GM19351 (cell line): ENCODE data around the gene UBE4A.

Experiments
- ATAC-seq: cut with Tn5 transposase; IDR thresholded peaks from one replicate; pipeline ENCODE4 v1.9.1; 2021; ENCODE audit warnings: mild to moderate bottlenecking, moderate library complexity; ENCODE audit not compliant: unreplicated experiment

The UBE4A gene, protein sequence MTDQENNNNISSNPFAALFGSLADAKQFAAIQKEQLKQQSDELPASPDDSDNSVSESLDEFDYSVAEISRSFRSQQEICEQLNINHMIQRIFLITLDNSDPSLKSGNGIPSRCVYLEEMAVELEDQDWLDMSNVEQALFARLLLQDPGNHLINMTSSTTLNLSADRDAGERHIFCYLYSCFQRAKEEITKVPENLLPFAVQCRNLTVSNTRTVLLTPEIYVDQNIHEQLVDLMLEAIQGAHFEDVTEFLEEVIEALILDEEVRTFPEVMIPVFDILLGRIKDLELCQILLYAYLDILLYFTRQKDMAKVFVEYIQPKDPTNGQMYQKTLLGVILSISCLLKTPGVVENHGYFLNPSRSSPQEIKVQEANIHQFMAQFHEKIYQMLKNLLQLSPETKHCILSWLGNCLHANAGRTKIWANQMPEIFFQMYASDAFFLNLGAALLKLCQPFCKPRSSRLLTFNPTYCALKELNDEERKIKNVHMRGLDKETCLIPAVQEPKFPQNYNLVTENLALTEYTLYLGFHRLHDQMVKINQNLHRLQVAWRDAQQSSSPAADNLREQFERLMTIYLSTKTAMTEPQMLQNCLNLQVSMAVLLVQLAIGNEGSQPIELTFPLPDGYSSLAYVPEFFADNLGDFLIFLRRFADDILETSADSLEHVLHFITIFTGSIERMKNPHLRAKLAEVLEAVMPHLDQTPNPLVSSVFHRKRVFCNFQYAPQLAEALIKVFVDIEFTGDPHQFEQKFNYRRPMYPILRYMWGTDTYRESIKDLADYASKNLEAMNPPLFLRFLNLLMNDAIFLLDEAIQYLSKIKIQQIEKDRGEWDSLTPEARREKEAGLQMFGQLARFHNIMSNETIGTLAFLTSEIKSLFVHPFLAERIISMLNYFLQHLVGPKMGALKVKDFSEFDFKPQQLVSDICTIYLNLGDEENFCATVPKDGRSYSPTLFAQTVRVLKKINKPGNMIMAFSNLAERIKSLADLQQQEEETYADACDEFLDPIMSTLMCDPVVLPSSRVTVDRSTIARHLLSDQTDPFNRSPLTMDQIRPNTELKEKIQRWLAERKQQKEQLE

DNA sequence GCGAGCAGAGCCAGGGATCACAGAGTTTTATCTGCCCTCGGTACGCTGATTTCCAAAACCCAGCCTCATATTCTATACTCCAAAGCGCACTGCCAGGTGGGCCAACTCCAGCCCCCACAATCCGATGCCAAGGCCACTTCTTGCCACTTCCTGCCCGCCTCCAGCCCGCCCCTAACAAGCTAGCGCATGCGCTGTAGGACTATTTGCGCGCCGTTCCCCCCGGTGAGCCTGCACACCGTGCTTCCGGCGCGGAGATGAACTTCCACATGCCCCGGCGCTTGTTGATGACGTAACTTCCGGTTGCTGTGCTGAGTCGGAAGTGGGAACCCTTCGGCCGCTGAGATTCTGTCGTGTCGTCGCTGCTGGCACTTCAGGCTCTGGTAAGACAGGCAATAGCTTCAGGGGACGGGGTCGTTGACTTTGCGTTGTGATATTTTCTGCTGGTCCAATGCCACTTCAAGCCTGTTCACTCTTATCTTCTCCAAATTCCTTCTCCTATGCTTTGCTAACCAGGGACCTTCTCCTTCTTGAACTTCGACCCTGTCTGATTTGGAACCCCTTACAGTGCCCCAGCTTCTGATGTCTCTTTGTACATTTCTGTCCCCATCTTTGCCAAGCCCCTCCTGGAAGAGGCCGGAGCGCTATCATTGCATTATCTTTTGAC is at the start of gene UBE4A:
Gene UBE4A (plus strand): TSS at position 306 of the 664 bp plus-strand sequence. CDS start 5,481 bp downstream, outside the sequence.
- ATAC-seq: peak; percentile 88

DNA sequence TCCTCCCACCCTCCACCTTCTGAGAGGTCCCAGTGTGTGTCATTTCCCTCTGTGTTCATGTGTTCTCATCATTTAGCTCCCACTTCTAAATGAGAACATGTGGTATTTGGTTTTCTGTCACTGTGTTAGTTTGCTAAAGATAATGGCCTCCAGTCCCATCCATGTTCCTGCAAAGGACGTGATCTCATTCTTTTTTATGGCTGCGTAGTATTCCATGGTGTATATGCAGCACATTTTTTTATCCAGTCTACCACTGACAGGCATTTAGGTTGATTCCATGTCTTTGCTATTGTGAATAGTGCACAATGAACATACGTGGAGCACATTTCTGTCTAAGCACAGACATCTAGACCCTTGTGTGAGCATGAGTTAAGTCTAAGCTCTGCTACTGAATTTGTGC is 49.1 kb upstream of the UBE4A start:
- no peak for ATAC-seq

DNA sequence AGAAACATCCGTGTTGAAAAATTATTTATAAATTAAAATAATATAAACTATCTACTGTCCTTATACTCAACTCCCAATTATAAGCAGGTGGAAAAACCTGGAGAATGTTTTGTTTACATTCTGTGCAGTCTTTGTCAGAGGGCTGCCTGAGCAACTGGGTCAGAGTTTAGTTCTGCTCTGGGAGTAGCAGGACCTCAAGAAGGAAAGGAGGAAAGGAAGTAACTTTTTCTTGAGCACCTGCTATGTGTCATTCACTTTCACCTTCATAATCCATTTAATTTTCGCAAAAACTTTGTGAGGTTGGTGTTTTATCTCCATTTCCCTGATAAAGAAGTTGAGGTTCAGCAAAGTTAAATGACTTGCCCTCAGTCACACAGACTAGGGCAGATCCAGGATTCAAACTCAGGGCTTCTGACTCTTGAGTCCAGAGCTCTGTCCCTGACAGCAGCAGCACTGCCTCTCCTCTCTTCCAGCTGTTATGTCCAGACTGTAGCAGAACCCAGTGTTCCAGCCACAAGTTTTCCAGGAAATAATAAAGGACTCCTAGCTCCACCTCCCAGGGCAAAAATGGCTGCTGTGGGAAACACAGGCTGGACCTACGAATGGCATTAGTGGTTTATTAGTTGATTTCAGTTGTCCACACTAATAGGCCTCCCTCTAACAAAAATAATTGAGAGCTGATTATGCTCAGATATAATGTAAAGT is 48.5 kb upstream of the UBE4A start:
- no peak for ATAC-seq

DNA sequence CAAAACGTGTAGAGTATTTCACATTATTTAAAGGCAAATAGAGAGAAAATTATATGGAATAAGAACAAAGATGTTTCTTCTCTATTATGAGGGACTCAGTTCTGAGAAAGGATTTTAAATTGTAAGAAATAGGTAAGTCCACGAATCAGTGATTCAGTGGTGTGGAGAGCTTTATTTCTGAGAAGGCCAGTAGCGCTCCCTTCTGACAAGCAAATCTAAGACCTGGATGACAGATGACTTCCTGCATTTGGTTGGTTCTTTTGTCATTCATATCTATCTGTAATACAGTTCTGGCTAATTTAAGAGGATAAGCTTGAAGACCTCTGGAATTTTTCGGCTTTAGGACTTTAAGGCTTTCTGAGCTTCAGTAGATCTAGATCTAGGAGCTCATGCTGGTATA is 47.9 kb upstream of the UBE4A start:
- no peak for ATAC-seq

DNA sequence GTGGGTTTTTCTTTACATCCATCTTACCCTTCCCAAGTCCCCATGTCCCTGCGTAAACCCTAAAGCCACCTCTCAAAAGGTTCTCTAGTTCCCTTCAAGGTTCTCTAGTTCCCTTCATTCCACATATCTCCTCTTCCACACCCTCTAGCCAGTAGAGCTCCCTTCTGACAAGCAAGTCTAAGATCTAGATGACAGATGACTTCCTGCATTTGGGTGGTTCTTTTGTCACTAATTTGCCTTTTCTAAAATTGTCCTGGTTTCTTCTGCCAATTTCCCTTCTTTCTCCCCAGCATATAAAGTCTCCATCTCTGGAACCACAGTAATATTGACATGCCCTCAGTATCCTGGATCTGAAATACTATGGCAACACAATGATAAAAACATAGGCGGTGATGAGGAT is 47.1 kb upstream of the UBE4A start:
- no peak for ATAC-seq

DNA sequence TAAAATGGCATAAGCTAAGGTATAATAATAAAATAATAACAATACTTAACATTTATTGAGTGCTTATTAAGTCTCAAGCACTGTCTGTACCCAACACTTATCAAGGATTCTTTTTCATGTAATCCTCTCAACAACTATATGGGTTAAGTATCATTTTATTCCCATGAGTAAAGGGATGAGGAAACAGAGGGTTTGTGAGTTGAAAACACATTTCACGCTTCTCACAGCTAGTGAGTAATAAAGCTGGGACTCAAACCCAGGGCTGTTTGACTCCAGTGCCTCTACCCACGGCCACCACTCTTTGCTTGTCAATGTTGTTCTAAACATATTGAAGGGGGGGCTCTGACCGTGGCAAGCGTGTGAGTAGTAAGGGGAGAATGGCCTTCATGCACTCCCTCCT is 46.2 kb upstream of the UBE4A start:
- ATAC-seq: no peak

DNA sequence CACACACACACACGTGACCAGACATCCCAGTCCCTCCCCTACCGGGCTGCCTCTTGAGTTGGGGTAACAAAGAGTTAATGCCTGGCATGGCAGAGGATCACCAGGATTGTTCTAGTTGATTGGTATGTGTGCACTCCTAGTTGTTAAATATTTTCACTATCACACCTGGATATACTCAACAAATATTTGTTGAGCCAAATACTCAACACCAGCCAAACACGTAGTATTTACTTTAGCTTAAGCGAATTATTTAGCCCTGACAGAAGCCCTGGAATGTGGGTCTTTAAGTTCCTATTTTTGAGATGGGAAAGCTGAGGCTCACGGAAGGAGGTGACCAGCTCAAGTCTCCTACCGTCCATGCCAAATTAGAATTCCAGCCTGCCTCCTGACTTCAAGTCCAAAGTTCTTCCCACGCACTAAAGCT is 44.4 kb upstream of the UBE4A start:
- no peak for ATAC-seq

DNA sequence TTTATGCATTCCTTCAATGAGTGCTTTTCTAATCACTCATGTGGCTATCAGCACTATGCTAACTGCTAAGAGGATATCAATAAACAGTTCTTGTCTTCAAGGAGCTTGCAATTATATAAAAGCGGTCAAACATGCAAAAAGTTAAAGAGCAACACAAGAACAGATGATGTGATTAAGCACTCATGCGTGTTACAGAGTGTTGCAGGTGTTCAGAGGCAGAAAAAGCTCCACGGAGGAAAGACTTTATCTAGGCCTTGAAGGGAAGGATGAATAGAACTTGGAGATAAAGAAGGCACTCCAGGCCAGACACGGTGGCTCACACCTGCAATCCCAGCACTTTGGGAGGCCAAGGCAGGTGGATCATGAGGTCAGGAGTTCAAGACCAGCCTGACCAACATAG is 41.3 kb upstream of the UBE4A start:
- no peak for ATAC-seq

DNA sequence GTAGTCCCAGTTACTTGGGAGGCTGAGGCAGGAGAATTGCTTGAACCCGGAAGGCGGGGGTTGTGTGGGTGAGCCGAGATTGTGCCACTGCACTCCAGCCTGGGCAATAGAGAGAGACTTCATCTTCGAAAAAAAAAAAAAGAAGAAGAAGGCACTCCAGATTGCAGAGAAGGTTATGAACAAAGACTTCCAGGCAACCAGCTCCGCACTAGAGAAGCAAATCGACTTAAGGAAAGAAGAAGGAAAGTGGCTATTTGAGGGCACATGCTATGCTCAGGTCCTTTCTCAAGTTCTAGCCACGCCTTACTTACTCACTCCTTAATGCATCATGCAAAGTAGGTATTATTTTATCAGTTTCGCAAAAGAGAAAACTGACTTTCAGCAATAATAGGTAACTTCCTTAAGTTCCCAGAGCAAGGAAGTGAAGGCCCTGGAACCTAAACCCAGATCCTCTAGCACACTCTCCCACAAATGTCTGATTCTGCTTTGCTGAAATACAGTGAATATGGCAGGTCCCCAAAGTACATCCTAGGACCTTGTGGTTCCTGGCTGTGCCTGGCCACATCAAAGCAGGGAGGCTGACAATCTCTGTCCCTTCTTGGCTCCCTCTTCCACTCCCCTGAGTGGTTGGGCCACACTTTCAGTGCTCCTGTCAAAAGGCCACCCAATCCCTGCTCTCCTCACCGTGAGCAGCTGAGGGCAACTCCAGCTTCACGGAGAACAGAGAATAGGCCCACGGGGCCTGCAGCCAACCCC is 40.6 kb upstream of the UBE4A start:
- no peak for ATAC-seq

DNA sequence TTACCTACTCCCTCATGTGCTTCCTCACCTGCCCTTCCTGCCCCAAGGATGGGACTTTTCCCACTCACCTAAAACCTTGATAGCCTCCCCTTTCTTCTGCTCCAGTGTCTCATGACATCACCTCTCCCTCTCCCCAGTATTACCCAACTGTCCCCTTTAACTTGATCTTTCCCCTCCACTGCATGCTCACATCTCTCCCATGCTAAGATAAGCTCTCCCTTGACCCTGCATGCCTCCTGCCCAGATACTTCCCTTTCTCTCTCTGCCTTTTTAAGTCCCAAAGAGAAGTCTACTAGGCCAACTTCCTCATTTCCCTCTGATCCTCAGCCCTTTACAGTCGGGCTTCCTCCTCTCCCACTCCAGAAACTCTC is 40.1 kb upstream of the UBE4A start:
- no peak for ATAC-seq

DNA sequence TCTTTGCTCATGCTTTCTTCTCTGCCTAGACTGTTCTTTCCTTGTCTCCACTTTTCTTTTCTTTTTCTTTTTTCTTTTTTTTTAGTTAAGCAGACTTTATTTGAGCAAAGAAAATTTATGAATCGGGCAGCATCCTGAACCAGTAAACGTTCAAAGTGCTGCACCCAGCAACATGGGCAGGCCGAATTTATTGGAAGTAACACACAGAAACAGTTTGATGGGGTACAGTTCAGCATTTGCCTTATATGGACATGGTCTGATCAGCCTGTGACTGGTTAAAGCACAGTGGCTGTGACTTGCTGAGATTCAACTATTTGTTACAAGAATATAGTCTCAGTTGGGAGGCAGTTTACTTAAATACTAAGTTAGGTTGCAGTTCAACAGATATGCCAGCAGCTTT is 38.9 kb upstream of the UBE4A start:
- no peak for ATAC-seq

DNA sequence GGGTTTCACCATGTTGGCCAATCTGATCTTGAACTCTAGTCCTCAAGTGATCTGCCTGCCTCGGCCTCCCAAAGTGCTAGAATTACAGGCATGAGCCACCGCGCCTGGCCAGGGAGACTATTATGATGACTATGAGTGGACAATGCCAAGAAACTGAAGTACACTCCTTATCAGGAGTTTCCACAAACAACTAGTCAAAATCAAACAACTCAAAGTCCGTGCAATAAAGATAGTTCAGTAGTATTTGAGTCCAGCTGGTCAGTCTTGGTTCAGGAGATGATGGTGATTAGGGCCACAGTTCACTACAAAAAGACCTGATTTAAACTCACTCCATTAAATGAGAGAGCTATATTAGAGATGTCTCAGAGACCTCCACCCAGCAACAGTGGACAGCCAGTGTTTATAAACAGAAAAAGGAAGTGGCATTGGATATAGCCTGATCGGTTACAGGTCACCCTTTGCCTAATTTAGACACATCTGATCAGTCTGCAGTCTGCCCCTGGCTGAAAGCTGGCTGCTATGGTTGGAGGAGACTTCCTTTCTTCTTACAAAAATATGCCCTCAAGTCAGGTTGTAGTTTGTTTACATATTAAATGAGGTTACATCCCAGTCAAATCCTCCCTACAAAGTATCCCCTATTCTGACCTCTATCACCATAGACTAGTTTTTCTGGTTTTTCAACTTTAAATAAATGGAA is 37.9 kb upstream of the UBE4A start:
- no peak for ATAC-seq

DNA sequence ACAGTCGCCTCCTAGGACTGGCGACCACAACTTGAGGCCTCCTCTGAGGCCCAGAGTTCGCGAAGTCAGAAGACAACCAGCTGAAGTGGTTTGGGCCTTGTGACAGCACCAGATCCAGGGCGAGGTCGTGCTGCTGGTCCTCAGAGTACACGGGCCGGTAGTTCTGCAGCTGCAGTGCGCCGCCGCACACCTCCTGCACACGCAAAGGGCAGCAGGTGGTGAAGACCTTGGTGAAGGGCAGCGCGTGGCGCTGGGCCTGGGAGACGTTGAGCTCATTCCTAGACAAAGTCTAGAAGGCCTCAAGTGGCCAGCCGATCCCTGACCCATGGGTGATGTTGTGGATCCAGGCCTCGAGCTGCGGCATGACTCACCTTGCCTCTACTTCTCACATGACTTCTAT is 36.7 kb upstream of the UBE4A start:
- no peak for ATAC-seq

DNA sequence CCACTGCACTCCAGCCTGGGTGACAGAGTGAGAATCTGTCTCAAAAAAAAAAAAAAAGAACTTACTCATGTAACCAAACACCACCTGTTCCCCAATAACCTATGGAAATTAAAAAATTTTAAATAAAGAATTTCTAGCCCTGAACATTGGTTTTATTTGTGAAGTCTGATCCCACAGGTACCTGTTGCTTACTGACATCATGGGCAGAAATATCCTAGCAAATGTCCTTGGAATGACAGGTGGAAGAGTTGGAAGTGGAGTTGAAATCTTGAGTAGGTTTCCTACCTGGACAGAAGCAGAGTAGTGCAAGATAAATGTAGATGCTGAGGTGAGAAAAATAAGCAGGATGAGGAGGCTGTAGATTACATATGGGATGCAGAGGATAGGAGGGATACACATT is 34.1 kb upstream of the UBE4A start:
- no peak for ATAC-seq

DNA sequence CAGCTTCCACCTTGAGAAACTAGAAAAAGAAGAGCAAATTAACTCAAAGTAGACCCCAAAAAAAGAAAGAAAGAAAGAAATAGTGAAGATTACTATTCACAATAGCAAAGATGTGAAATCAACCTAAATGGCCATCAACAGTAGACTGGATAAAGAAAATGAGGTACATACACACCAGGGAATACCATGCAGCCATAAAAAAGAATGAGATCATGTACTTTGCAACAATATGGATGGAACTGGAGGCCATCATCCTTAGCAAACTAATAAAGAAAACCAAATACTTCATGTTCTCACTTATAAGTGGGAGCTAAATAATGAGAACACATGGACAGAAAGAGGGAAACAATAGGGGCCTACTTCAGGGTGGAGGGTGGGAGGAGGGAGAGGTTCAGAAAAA is 30.7 kb upstream of the UBE4A start:
- ATAC-seq: no peak

DNA sequence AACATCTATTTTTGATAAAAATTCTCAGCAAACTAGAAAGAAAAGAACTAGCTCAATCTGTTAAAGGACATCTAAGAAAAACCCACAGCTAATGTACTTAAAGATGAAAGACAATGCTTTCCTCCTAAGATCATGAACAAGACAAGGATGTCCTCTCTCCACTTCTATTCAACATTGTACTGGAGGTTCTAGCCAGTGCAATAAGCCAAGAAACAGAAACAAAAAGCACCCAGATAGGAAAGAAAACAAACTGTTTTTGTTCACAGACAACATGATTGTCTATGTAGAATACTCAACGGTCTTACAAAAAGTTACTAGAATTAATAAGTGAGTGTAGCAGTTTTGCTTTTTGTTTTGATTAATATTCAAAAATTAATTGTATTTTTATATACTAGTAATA is 24.7 kb upstream of the UBE4A start:
- no peak for ATAC-seq

DNA sequence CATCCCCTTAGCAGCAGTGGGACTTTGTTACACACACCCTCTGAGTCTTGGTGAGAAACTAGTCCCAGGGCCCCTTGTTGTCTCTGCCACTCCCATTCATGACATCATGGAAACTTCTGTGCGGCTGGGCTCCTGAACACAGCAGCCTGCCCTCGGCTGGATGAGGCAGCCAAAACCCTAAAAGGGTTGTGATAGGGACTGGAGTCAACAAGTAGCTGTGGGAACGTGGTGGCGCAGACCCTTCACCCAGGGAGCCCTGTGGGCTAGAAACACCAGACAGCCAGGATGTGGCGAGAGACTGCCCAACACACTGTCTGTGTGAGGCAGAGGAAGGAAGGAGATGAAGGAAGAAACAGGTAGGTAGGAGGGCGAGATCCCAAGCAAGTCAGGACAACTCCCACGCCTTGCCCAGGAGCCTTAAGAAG is 20.8 kb upstream of the UBE4A start:
- peak; percentile 61 for ATAC-seq

DNA sequence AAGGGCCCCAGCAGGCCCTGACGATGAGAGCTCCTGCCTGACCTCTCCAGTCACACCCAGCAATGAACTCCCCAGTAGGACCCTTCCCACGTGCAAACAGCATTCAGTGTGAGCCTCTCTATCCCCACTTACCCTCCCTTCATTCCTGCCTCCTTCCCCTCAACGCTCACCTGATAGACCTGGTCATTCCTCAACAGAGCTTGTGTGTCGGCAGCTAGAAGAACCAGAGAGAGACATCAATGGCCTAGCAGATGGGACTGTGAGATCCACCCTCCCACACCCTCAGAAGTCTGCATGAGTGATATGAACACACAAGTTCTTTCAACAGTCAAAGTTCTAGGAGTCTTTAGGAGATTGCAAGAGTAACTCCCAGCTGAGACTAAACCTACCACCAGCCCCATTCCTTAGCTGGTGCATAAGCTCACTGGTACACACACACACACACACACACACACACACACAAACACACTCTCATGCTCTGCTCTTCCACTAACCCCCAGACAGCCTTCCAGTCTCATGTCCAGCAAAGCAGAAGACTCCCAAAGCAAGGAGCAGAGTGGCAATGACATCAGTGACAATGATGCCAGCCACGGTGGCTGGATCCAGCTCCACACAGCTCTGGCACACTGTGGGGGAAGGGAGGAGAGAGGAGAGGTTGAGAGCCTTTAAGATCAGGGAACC is 20.0 kb upstream of the UBE4A start:
- ATAC-seq: no peak

DNA sequence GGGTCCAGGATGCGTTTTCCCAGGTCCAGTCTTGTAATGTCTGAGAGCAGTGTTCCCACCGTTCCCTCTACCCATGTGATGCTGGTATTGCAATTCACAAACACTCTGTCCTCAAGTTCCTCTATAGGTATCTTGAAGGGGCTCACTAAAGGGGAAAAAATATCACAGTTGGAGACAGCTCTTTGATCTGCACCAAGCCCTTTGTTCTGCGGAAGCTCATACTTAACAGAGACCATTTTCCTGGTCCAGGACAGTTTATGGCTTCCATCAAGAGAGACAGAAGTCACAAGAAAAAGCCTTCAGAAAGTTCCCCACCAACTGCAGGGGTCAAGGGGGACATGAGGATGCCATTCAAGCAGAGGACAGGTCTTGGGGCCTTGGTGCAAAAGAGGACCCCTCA is 19.0 kb upstream of the UBE4A start:
- ATAC-seq: no peak
